Stimulated activated naive CD8-positive, alpha-beta T cell treated with anti-CD3 and anti-CD28 coated beads, Interleukin-15, amount 100 ng/mL, for 72 hours (primary cell): ENCODE measurements around the gene POTEJ.
A peak's percentile ranks its signal among the peaks of the same experiment; 100 is the strongest.
"Not testable (repeated sequence)": the region's sequence is repeated elsewhere in the genome, so short reads cannot be mapped to it uniquely, and the experiment has no call there.

ENCODE experiments used
- ATAC-seq: fragments of 150-1000 bp; cut with Tn5 transposase; 2 replicates; pipeline ENCODE4 v1.10.0; 2021; ENCODE audit warnings: mild to moderate bottlenecking, moderate library complexity
- DNase-seq, 2 donors: peaks; one replicate each; pipeline ENCODE4 v3.0.0; 2021 to 2022
- H3K27ac Mint-ChIP-seq, 2 donors: one replicate each; pipeline ENCODE4 v1.8.0; 2022; ENCODE audit warnings: mild to moderate bottlenecking in 2 of 2, mixed read lengths in 2 of 2, moderate library complexity in 2 of 2
- H3K27me3 Mint-ChIP-seq: one replicate; pipeline ENCODE4 v1.8.0; 2022; ENCODE audit warnings: mixed read lengths
- H3K4me1 Mint-ChIP-seq: one replicate; pipeline ENCODE4 v1.8.0; 2022; ENCODE audit warnings: mild to moderate bottlenecking, mixed read lengths
- H3K4me3 Mint-ChIP-seq, 2 donors: one replicate each; pipeline ENCODE4 v1.8.0; 2022; ENCODE audit warnings: mild to moderate bottlenecking in 2 of 2, mixed read lengths in 2 of 2, moderate library complexity in 1 of 2
- H3K9me3 Mint-ChIP-seq, 2 donors: one replicate each; pipeline ENCODE4 v1.8.0; 2022; ENCODE audit warnings: mixed read lengths in 2 of 2

POTEJ gene

DNA sequence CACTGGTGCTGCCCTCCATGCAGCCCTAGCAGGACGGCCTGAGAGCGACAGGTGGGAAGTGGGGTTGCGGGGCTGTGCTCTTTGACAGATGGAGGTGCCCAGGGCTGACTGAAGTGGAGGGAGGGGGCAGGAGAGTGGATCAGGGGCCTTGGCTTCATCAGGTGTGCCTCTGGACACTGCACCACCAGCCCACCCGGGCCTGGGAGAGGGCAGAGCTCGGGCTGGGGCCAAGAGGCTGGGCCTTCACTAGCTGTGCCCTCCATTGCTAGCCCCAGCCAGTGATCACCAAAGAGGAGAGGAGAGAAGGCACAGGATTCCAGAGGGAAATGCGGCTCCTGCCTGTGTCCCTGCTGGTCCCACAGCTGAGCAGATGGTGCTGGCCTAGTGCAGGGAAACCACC lies 14.5 kb upstream of the POTEJ start:
- H3K4me3 Mint-ChIP-seq, H3K4me1 Mint-ChIP-seq, H3K27me3 Mint-ChIP-seq, H3K9me3 Mint-ChIP-seq, DNase-seq, H3K27ac Mint-ChIP-seq, ATAC-seq: not testable (repeated sequence)

DNA sequence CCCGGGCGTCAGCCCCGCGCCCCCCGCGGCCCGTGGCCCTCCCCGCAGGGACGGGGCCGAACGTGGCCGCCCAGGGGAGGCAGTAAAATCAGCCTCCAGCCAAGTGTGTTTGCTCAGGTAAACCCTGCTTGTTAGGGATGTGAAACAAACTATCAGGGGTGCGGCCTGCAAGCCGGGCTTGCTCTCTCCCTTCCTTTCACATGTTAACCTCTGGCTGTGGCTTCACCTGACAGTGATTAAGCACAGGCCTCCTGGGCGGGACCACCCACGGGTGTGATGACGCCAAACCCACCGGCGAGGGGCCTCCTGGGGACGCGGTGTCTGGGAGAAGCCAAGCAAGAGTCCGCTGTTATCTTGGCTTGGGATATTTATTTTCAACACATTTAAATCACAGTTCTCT lies 13.2 kb upstream of the POTEJ start:
- peak; percentile 26 for ATAC-seq
- H3K4me1 Mint-ChIP-seq, H3K27me3 Mint-ChIP-seq, H3K4me3 Mint-ChIP-seq, H3K9me3 Mint-ChIP-seq, H3K27ac Mint-ChIP-seq, DNase-seq: not testable (repeated sequence)

DNA sequence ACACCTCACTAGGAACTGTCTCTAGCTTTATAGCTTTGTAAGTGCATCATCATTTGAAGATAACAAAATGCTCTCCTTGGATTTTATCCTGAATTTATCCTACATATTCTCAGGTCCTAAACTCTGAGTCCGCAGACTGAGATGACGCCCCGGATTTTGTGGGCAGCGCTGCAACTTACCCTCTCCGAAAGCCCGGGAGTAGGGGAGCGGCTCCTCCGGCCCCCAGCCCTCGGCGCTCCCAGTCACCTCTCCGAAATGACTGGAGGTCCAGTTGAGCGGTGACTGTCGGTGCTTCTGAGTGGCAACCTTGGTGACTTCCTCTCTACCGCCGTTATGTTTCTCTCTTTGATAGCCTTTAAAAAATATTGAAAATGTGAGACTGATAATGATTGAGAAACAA lies 12.8 kb upstream of the POTEJ start:
- not testable (repeated sequence) for H3K27me3 Mint-ChIP-seq, H3K27ac Mint-ChIP-seq, H3K4me1 Mint-ChIP-seq, H3K4me3 Mint-ChIP-seq, ATAC-seq, DNase-seq, H3K9me3 Mint-ChIP-seq

DNA sequence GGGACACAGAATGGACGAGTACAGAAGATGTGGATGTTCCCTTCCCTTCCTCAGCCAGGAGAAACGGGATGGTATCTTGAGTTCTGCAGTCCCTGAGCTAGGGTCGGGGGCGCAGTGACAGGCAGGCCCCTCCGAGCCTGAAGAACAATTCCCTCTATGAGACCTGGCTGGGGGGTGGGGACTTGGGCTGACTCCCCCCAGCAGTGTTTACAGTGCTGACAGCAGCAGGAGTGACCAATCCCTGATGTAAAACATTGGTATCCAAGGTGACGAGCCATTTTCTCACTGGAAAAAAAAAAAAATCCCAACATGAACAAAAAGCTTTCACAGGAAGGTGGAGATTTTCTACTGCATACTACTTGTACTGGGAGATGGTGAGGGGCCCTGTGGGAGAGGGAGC lies 11.8 kb upstream of the POTEJ start, which contains the start of gene CFC1:
TSS of gene CFC1 (minus strand) at position 183 of the 400 bp plus-strand sequence. CDS start 288 bp downstream, outside the sequence.
- H3K27ac Mint-ChIP-seq, H3K4me1 Mint-ChIP-seq, H3K4me3 Mint-ChIP-seq, DNase-seq, ATAC-seq, H3K9me3 Mint-ChIP-seq, H3K27me3 Mint-ChIP-seq: not testable (repeated sequence)

DNA sequence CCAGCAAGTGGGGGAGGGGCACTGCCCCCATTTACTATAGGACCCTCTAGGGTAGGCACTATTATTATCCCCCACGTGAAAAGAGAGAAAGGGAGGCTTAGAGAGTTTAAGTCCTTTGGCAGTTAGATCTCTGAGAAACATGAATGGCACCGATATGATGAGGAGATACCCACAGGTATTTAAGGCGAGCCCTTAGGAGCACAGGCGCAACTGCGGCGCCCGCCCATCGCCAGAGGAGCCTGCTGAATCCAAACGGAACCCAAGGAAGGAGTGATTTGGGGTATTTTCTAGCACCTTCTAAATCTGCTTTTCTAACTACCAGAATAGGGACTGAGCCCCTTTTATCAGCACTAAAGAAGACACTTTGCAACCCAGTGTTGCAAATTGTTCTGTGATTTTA lies 11.3 kb upstream of the POTEJ start:
- ATAC-seq, H3K27me3 Mint-ChIP-seq, H3K27ac Mint-ChIP-seq, H3K9me3 Mint-ChIP-seq, H3K4me3 Mint-ChIP-seq, DNase-seq, H3K4me1 Mint-ChIP-seq: not testable (repeated sequence)

DNA sequence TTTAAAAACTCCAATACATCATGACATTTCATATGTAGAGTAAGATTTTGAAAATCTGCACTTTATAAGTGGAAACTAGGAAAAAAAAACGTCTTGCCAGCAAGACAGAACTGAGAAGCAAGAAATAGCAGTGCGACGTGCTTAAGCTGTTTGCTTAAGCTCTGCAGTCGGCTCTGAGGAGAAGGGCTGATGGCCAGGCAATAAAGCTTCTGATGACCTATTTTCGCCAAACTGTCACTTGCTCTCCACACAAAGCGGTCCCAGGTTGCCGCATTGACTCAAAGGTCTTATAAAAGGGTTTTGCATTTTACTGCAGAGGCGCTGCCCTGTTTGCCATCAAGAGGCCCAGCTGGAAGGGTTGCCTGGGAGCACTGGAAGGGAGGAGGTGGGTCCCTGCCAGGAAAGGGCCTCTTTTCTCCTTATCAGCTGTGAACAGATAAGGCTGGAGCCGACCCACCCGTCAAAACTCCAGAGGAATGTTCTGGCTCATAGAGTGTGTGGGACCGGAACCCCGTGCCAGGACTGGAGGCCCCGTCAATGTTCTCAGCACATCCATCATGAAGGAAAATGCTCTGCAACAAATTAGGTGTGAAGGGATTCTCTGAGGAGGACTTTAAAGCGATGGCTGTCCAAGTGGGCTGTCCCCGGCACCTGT lies 9.5 kb upstream of the POTEJ start:
- not testable (repeated sequence) for DNase-seq, ATAC-seq, H3K4me3 Mint-ChIP-seq, H3K27me3 Mint-ChIP-seq, H3K9me3 Mint-ChIP-seq, H3K4me1 Mint-ChIP-seq, H3K27ac Mint-ChIP-seq

DNA sequence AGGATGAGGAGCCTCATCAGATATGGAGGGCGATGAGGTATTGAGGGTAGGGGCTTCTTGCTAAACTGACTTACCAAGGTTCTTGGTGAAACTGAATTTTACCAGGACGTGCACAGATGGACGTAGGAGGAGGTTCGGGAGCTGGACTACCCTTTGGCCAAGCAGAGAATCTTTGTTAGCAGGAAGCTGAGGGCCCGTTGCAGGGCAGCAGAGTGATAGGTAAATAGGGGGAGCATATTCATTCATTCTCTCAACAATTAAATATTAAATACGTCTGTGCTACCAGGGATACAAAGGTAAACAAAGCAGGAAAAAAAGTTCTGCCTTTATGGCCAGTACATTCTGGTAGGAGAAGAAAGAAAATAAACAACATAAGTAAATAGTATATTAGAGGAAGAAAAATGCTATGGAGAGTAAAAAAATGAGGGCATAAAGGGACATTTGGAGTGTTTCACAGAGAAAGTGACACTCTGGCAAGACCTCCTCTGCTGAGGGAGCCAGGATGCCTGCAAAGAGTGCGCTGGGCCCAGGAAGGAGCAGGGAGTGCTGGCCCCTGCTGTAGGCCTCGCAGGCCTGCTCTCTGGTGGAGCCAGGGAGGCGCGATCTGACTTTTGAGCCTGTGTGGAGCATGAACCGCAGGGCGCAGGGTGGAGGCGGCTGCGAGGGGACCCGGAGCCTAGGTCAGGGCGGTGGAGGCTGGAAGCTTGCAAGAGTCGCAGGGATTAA lies 2.8 kb upstream of the POTEJ start:
- not testable (repeated sequence) for H3K4me3 Mint-ChIP-seq, DNase-seq, H3K27me3 Mint-ChIP-seq, H3K9me3 Mint-ChIP-seq, H3K27ac Mint-ChIP-seq, H3K4me1 Mint-ChIP-seq
- ATAC-seq, result peak; percentile 33

DNA sequence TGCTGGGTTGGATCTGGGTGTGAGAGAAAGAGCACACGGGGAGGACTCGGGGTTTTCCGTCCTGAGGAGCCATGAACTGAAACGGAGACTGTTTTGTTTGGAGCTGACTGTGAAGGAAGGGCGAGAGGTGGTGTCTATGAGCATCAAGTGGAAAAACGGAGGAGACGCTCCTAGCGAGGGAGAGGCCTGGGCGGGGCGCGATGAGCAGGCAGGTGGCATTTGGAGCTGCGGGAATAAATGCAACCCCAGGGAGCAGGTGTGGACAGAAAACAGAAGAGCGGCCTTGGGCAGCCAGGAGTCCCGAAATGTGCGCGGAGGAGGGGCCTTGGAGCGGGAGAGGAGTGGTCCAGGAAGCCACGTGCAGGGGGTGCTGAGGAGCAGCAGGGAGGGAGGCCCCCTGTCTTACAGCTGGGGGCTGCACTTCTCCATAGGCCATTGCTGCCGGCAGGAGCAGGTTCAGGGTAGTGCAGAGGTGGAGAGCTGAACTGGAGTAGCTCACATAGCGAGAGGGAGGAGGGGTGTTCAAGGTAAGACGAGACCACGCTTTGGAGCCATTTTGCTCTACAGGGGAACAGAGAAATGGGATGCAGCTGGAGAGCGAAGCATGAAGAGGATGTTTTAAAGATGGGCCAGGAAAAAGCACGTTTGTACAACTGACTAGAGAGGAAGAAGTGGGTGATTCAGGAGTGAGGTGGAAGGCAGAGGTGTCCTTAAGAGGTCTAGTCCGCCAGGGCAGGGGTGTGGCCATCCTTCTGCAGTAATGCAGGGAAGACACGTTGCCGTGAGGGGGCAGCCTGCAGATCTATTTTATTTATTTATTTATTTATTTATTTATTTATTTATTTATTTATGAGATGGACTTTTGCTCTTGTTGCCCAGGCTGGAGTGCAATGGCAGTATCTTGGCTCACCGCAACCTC lies 2.0 kb upstream of the POTEJ start:
- not testable (repeated sequence) for ATAC-seq, H3K4me3 Mint-ChIP-seq, H3K4me1 Mint-ChIP-seq, H3K9me3 Mint-ChIP-seq, DNase-seq, H3K27ac Mint-ChIP-seq, H3K27me3 Mint-ChIP-seq

DNA sequence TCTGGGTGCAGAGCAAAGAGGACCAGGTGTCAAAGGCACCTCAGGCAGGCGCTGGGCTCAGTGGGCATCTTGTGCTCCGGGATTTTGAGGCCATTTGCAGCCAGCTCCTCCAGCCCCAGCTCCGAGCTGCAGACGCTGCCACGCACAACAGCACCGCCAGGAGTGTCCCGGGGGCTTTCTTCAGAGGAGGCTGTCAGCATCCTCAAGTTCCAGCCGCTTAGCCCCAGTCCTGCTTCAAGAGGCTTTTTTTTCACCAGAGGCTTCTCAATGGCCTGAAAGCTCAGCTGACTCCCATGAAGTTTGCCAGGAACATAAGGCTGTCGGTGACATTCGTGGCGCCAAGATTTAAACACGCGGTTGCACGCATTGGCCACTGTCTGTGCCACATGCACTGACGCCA lies 754 bp upstream of the POTEJ start:
- ATAC-seq, H3K27me3 Mint-ChIP-seq, H3K4me1 Mint-ChIP-seq, DNase-seq, H3K4me3 Mint-ChIP-seq, H3K27ac Mint-ChIP-seq, H3K9me3 Mint-ChIP-seq: not testable (repeated sequence)

DNA sequence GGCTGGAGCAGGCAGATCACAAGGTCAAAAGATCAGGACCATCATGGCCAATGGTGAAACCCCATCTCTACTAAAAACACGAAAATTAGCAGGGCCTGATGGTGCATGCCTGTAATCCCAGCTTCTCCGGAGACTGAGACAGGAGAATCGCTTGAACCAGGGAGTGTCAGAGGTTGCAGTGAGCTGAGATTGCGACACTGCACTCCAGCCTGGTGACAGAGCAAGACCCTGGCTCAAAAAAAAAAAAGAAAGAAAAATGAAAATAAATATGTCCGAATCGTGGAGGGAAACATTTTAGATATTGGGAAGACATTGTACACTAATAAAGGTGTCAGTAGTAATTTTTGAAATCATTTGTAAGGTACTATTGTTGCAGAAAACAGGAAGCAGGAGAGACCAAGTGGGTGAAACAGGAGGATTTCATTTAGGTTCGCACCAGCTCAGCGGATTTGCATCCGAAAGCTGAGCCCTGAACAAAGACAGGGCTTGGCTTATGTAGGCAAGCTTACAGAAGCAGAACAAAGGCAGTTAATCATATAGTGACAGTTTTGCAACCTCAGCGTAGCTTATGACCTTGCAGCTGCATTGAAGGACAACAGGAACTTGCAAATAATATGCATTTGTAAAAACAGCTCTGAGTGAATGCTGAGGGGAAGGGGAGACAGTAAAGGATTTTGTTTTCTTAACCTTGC lies 17.7 kb downstream of the POTEJ start:
- H3K4me3 Mint-ChIP-seq, H3K27me3 Mint-ChIP-seq, H3K4me1 Mint-ChIP-seq, H3K27ac Mint-ChIP-seq, H3K9me3 Mint-ChIP-seq, ATAC-seq, DNase-seq: not testable (repeated sequence)

DNA sequence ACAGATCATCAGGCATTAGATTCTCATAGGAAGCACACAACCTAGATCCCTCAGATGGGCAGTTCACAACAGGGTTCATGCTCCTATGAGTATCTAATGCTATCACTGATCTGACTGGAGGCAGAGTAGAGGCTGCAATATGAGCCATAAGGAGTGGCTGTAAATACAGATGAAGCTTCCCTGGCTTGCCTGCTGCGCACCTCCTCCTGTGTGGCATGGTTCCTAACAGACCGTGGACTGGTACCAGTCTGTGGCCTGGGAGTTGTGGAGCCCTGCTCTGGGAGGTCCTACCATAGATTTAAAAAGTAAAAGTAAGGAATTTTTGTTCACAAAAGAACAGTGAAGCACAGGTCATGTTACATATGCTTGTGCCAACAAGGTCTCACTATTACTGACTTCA lies 27.7 kb downstream of the POTEJ start:
- ATAC-seq, H3K27ac Mint-ChIP-seq, H3K4me3 Mint-ChIP-seq, H3K9me3 Mint-ChIP-seq, H3K27me3 Mint-ChIP-seq, H3K4me1 Mint-ChIP-seq, DNase-seq: not testable (repeated sequence)

DNA sequence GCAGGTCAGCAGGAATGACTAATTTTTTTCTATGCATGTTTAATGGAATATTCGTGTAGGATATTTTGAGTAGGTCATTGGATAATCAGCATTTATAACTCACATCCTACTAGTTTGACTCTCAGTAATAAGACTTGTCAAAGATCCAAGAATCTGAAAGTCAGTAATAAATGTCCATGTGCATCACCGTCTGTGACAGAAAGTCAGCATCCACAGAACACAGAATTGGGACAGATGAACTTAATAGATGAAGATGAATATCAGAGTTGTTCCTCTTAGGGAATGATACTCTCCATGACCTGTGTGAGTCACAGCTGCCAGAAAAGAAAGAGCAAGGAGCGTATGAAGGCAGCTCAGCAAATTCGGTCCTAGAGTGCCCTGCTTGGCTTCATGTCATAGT lies 30.4 kb downstream of the POTEJ start:
- not testable (repeated sequence) for H3K27ac Mint-ChIP-seq, H3K4me3 Mint-ChIP-seq, H3K27me3 Mint-ChIP-seq, DNase-seq, H3K4me1 Mint-ChIP-seq, ATAC-seq, H3K9me3 Mint-ChIP-seq

DNA sequence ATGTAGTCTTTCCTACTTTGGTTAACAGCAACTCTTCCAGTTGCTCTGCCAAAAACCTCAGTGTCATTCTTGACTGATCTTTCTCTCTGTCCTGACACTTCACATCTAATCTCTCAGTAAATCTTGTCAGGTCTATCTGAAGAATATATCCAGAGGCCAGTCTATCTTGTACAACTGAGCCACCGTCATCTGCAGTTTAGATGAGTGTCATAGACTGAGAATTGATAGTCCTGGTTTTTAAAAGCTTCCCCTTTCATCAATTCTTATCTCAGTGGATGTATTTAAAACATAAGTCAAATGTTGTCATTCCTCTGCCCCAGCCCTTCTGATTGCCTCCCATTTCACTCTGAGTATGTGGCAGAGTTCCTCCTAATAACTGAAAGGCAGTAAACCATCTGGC lies 38.0 kb downstream of the POTEJ start:
- H3K4me3 Mint-ChIP-seq, ATAC-seq, H3K4me1 Mint-ChIP-seq, H3K27me3 Mint-ChIP-seq, DNase-seq, H3K9me3 Mint-ChIP-seq, H3K27ac Mint-ChIP-seq: not testable (repeated sequence)

DNA sequence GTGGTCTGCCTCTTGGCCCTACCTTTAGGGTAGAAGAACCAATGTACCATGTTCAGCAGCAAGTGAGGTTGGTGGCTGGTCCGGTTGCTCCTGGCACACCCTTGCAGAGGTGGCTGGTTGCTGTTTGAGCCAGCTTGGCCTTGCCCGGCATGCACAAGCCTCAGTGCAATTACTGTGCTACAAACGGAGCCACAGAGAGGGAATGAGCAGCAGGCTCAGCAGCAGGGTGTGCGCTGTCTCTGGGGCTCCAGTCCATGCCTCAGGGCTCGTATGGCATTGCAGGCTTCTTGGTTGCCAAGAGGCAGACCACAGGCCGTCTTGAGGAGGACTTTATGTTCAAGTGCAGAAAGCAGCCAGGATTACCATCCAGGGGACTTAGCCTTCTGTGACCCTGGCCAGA lies 53.3 kb downstream of the POTEJ start:
- not testable (repeated sequence) for ATAC-seq, H3K4me1 Mint-ChIP-seq, H3K4me3 Mint-ChIP-seq, H3K27ac Mint-ChIP-seq, H3K9me3 Mint-ChIP-seq, H3K27me3 Mint-ChIP-seq, DNase-seq

DNA sequence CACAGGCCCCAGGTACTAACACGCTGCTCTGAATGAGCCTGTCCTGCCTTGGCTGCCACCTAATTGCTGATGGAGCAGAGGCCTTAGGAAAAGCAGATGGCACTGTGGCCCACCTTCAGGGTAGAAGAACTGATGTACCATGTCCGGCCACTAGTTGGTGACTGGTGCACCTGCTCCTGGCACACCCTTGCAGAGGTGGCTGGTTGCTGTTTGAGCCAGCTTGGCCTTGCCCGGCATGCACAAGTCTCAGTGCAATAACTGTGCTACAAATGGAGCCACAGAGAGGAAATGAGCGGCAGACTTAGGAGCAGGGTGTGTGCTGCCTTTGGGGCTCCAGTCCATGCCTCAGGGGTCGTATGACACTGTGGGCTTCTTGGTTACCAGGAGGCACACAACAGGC lies 54.4 kb downstream of the POTEJ start:
- not testable (repeated sequence) for H3K4me3 Mint-ChIP-seq, ATAC-seq, DNase-seq, H3K27ac Mint-ChIP-seq, H3K9me3 Mint-ChIP-seq, H3K4me1 Mint-ChIP-seq, H3K27me3 Mint-ChIP-seq
